ENCODE data around the gene NEUROD2.

The NEUROD2 gene

GRCh38 chr17:39626171-39627046 is 18.7 kb upstream of the NEUROD2 start, which contains the start of gene PPP1R1B (continued):
- TF ChIP-seq PRDM10 (tag by site-specific recombination; IDR thresholded peaks at IDR 0.05) (no peak), HIC1 (tag by site-specific recombination; IDR thresholded peaks at IDR 0.05) (0 out of 2 replicates have a peak, but pooled peaks have one; percentile 23), PRDM4 (tag by site-specific recombination; IDR thresholded peaks at IDR 0.05) (no peak)

- H3K4me3 ChIP-seq (ENCODE audit: low read depth, low read length), result no peak overlapping the region
- CTCF ChIA-PET, result interaction anchor here (0.7 to 11.8 kb wide), 10 partner anchors 10 to 543 kb away, joined by 3 to 475 read pairs (median 73); partner anchors contain the start of genes PNMT, STARD3 and TCAP
- H3K27ac ChIP-seq (ENCODE audit: extremely low read depth, low read depth, low read length), result no peak overlapping the region
- TF ChIP-seq GFI1B (tag by site-specific recombination; IDR thresholded peaks at IDR 0.05) (no peak), ZNF571 (tag by site-specific recombination; IDR thresholded peaks at IDR 0.05) (no peak), ZNF596 (tag by site-specific recombination; IDR thresholded peaks at IDR 0.05) (no peak), KLF1 (tag by site-specific recombination; IDR thresholded peaks at IDR 0.05) (peak; percentile 58), HOXA7 (CRISPR knock-in tag; IDR thresholded peaks at IDR 0.05; ENCODE audit: borderline replicate concordance) (no peak), ZNF692 (tag by site-specific recombination; IDR thresholded peaks at IDR 0.05) (no peak)
- POLR2A ChIA-PET, result interaction anchor here (3.7 kb wide), 1 partner anchor 12 kb away, joined by 12 read pairs; the partner anchor contains the start of gene STARD3
- H3K4me1 ChIP-seq (ENCODE audit: control insufficient read depth, insufficient read depth, low read length), result no peaks in the 10 kb centered on the region
- no peaks in the 10 kb centered on the region for H3K9me3 ChIP-seq (ENCODE audit: control insufficient read depth, insufficient read depth, low read depth, low read length)
- H3K36me3 ChIP-seq (ENCODE audit: control insufficient read depth in 2 of 2, insufficient read depth in 1 of 2, low read length in 2 of 2), result no peaks in the 10 kb centered on the region
Measured at GRCh38 chr17:39625198-39625785, 17.6 kb upstream of the NEUROD2 start.

GRCh38 chr17:39624313-39624712 is 16.6 kb upstream of the NEUROD2 start:
- Histone ChIP-seq H3K27ac (ENCODE audit: extremely low read depth, low read depth, low read length) (no peak overlapping the region), H3K4me1 (ENCODE audit: control insufficient read depth, insufficient read depth, low read length) (no peaks in the 10 kb centered on the region), H3K36me3 (ENCODE audit: control insufficient read depth in 2 of 2, insufficient read depth in 1 of 2, low read length in 2 of 2) (no peaks in the 10 kb centered on the region), H3K9me3 (ENCODE audit: control insufficient read depth, insufficient read depth, low read depth, low read length) (no peaks in the 10 kb centered on the region), H3K4me3 (ENCODE audit: low read depth, low read length) (no peak overlapping the region)
- ChIA-PET POLR2A (interaction anchor here (0.6 kb wide), 1 partner anchor 44 kb away, joined by 8 read pairs; the partner anchor contains the start of gene PNMT), CTCF (interaction anchor here (0.7 to 11.8 kb wide), 14 partner anchors 10 to 618 kb away, joined by 3 to 475 read pairs (median 16); partner anchors contain the start of genes CSF3, PNMT, STARD3 and TCAP)
- TF ChIP-seq ZFHX2 (tag by site-specific recombination; conservative IDR thresholded peaks at IDR 0.05), result peak; percentile 76
- peak; percentile 59 for TF ChIP-seq EGR2 (tag by site-specific recombination; IDR thresholded peaks at IDR 0.05; ENCODE audit: low read depth)
- no peak for TF ChIP-seq ZNF423 (tag by site-specific recombination; IDR thresholded peaks at IDR 0.05)

All from HEK293 (cell line).